B cell (primary cell): ENCODE results near the gene CAMK1D.

Source experiments
- CTCF ChIP-seq: fragments of 200-600 bp; IDR thresholded peaks from one replicate; pipeline ENCODE4 v1.8.0; 2022; ENCODE audit warnings: antibody characterized with exemption, mild to moderate bottlenecking
- EZH2 ChIP-seq: IDR thresholded peaks from 2 replicates; pipeline ENCODE4 v1.6.1; 2012; ENCODE audit warnings: borderline replicate concordance, low read depth, mild to moderate bottlenecking, moderate library complexity, low read length; ENCODE audit not compliant: insufficient read depth, poor library complexity, severe bottlenecking

GRCh38 chr10:12829831-12830390, 480.6 kb downstream of the CAMK1D start:
- no peak for TF ChIP-seq CTCF
- no peak for TF ChIP-seq EZH2
